Spleen (tissue), 11 donors: Measurements from ENCODE around the gene REC8. TPM values are rescaled to one million over a fixed set of nuclear protein-coding genes. Genes with fewer than 3 reads are reported as not detected.

Experiments used
- DNase-seq: peaks from one replicate; pipeline ENCODE4 v3.0.0-alpha.2; 2020
- H3K27ac ChIP-seq, 8 donors: fragments of 200-600 bp; sonication (generic) in 7 of 8; 1 replicate in 4 of 8; 2 replicates in 4 of 8; pipeline versions ENCODE4 v1.5.0 to v1.8.0; 2016 to 2021; ENCODE audit warnings: inconsistent platforms in 4 of 8, mild to moderate bottlenecking in 4 of 8, moderate library complexity in 1 of 8
- H3K27me3 ChIP-seq, 7 donors: fragments of 200-600 bp; sonication (generic) in 6 of 7; replicated peaks in 1 of 7; 1 replicate in 4 of 7; 2 replicates in 3 of 7; pipeline versions ENCODE4 v1.5.0 to v1.8.0; 2016 to 2021; ENCODE audit warnings: inconsistent platforms in 3 of 7, mild to moderate bottlenecking in 1 of 7
- H3K36me3 ChIP-seq, 6 donors: fragments of 200-600 bp; sonication (generic) in 5 of 6; 1 replicate in 4 of 6; 2 replicates in 2 of 6; pipeline versions ENCODE4 v1.5.0 to v1.8.0; 2016 to 2021; ENCODE audit warnings: inconsistent platforms in 2 of 6
- H3K4me1 ChIP-seq, 6 donors: fragments of 200-600 bp; sonication (generic) in 5 of 6; 1 replicate in 3 of 6; 2 replicates in 3 of 6; pipeline versions ENCODE4 v1.5.0 to v1.8.0; 2016 to 2021; ENCODE audit warnings: inconsistent platforms in 3 of 6
- H3K4me3 ChIP-seq, 8 donors: fragments of 200-600 bp; sonication (generic) in 7 of 8; 1 replicate in 4 of 8; 2 replicates in 4 of 8; pipeline versions ENCODE4 v1.5.0 to v1.8.0; 2016 to 2021; ENCODE audit warnings: inconsistent platforms in 4 of 8, mild to moderate bottlenecking in 4 of 8, moderate library complexity in 2 of 8
- H3K9me3 ChIP-seq, 8 donors: fragments of 200-600 bp; sonication (generic) in 7 of 8; 1 replicate in 4 of 8; 2 replicates in 4 of 8; pipeline versions ENCODE4 v1.5.0 to v1.8.0; 2016 to 2021; ENCODE audit warnings: inconsistent platforms in 4 of 8
- CTCF ChIP-seq, 11 experiments: fragments of 200-600 bp in 7 of 11; fragments of 450-650 bp in 4 of 11; sonication (generic) in 4 of 11; IDR thresholded peaks in 8 of 11; conservative IDR thresholded peaks in 3 of 11; 1 replicate in 7 of 11; 2 replicates in 4 of 11; pipeline versions ENCODE4 v1.4.0 to v1.8.0; 2016 to 2021; ENCODE audit warnings: antibody characterized with exemption in 11 of 11, inconsistent platforms in 4 of 11, mild to moderate bottlenecking in 1 of 11
- POLR2A ChIP-seq, 3 donors: fragments of 450-650 bp; IDR thresholded peaks; one replicate each; pipeline ENCODE4 v1.5.1; 2017; ENCODE audit warnings: antibody characterized with exemption in 3 of 3, mild to moderate bottlenecking in 1 of 3
- POLR2AphosphoS5 ChIP-seq, 3 donors: sonication (generic); formaldehyde crosslinking; IDR thresholded peaks; one replicate each; pipeline ENCODE4 v1.5.1; 2017; ENCODE audit warnings: antibody characterized with exemption in 3 of 3
- WGBS, 5 donors: extraction: QIAGEN DNeasy Blood & Tissue Kit in 3 of 5; methylation state at CpG; one replicate each; pipeline versions ENCODE4 v1.1.5 to v1.1.7; 2013 to 2018; 5-methylcytosine and 5-hydroxymethylcytosine counted together
- intact Hi-C: fragments of 100-400 bp; cut with DNase I; formaldehyde crosslinking; loops from one replicate; pipeline ENCODE4 v1.15.0; 2023; ENCODE audit warnings: low total_unique reads
- polyA plus RNA-seq, 3 donors: library from polyadenylated mRNA; stranded (reverse); fragments of 200-250 nt; gene quantifications; one replicate each; pipeline ENCODE4 v1.2.1, GENCODE V29; 2013
- total RNA-seq, 7 donors: library from RNA; depleted of rRNA in 3 of 7; stranded (reverse); fragments of >200 nt in 3 of 7; fragmentation: NEBNext Ultra II Directional in 4 of 7; extraction: Animal tissue kit (Norgen Biotek cat#: 25700) in 4 of 7; gene quantifications; one replicate each; pipeline versions ENCODE4 v1.1.0 to v1.2.1, GENCODE V29; 2016 to 2021
- donor health status: healthy with polysubstance abuse.
- donor health status: DM: no; HTN: no; CAD: no; lungs with moderate emphysema.
- donor health status: DM: no; HTN: no; CAD: no.
- donor health status: Bipolar disorder and iron deficiency.
- donor health status: healthy.
- donor health status: DM: no; HTN: no; CAD: no.
- donor health status: DM: yes; HTN: yes; CAD: no.

REC8 gene
- total and polyA plus RNA-seq, 10 donors, result 23.5 to 51.6 (median 40.2) TPM

GRCh38 chr14:24150061-24150460 is 21.8 kb upstream of the REC8 start:
- Histone ChIP-seq H3K27ac (no peak overlapping the region), H3K27me3 (no peaks in the 10 kb centered on the region), H3K36me3 (peaks cover 9 to 74% (median 65%) of the 10 kb centered on the region in 6 donors), H3K9me3 (no peaks in the 10 kb centered on the region), H3K4me1 (peaks cover 18 to 61% (median 43%) of the 10 kb centered on the region in 6 donors), H3K4me3 (no peak overlapping the region)
- intact Hi-C loops, result no loop called here
- no peak for DNase-seq
- TF ChIP-seq POLR2AphosphoS5 (IDR thresholded peaks at IDR 0.05) (no peak), POLR2A (IDR thresholded peaks at IDR 0.05) (no peak), CTCF (IDR thresholded peaks at IDR 0.05 in 8 of 11, conservative IDR thresholded peaks at IDR 0.05 in 3 of 11) (no peak)
- 95 to 98% (median 96%) methylated on average over 8 to 9 of the region's 9 CpGs for WGBS, 5 donors

- Histone ChIP-seq H3K36me3 (peaks cover 9 to 74% (median 70%) of the 10 kb centered on the region in 6 donors), H3K27ac (peak overlapping the region in 2 of 8 donors; percentile 18 to 36), H3K4me1 (peaks cover 13 to 61% (median 41%) of the 10 kb centered on the region in 6 donors), H3K27me3 (no peaks in the 10 kb centered on the region), H3K9me3 (no peaks in the 10 kb centered on the region), H3K4me3 (no peak overlapping the region)
- TF ChIP-seq CTCF (IDR thresholded peaks at IDR 0.05 in 8 of 11, conservative IDR thresholded peaks at IDR 0.05 in 3 of 11), result no peak
- TF ChIP-seq POLR2A (IDR thresholded peaks at IDR 0.05), result no peak
- TF ChIP-seq POLR2AphosphoS5 (IDR thresholded peaks at IDR 0.05), result no peak
- 92 to 96% (median 95%) methylated on average over 9 of the region's 9 CpGs for WGBS, 5 donors
- no peak for DNase-seq
- intact Hi-C loops, result no loop called here
Observed at GRCh38 chr14:24150567-24150966, 21.3 kb upstream of the REC8 start.

GRCh38 chr14:24150993-24151392 is 20.9 kb upstream of the REC8 start:
- no peaks in the 10 kb centered on the region for H3K9me3 ChIP-seq
- no peak overlapping the region for H3K4me3 ChIP-seq
- intact Hi-C loops, result no loop called here
- H3K27me3 ChIP-seq, result no peaks in the 10 kb centered on the region
- peaks cover 9 to 78% (median 74%) of the 10 kb centered on the region in 6 donors for H3K36me3 ChIP-seq
- no peak for DNase-seq
- no peak for TF ChIP-seq POLR2AphosphoS5 (IDR thresholded peaks at IDR 0.05)
- WGBS, 5 donors, result 89 to 96% (median 90%) methylated on average over 6 to 9 of the region's 9 CpGs
- H3K27ac ChIP-seq, result peak overlapping the region in 2 of 8 donors; percentile 18 to 36
- peaks cover 9 to 61% (median 37%) of the 10 kb centered on the region in 6 donors for H3K4me1 ChIP-seq

- H3K27ac ChIP-seq, result peak overlapping the region in 1 of 8 donors; percentile 18
- TF ChIP-seq CTCF (IDR thresholded peaks at IDR 0.05 in 8 of 11, conservative IDR thresholded peaks at IDR 0.05 in 3 of 11) (no peak), POLR2AphosphoS5 (IDR thresholded peaks at IDR 0.05) (peak in 1 of 3 donors; percentile 27)
- H3K9me3 ChIP-seq, result no peaks in the 10 kb centered on the region
- 87 to 96% (median 93%) methylated on average over 11 to 16 of the region's 16 CpGs for WGBS, 5 donors
- no peak for DNase-seq
- H3K36me3 ChIP-seq, result peaks cover 9 to 84% (median 80%) of the 10 kb centered on the region in 6 donors
- H3K4me1 ChIP-seq, result peaks cover 9 to 62% (median 36%) of the 10 kb centered on the region in 6 donors
- no peak overlapping the region for H3K4me3 ChIP-seq
- H3K27me3 ChIP-seq, result no peaks in the 10 kb centered on the region
- intact Hi-C loops, result no loop called here
Observed at GRCh38 chr14:24151404-24152080, 20.3 kb upstream of the REC8 start.
